IMR-90 (cell line): Measurements from ENCODE around the gene MACF1. TPM values are rescaled to one million over a fixed set of nuclear protein-coding genes. Genes with fewer than 3 reads are reported as not detected.

Source experiments
- ATAC-seq: fragments of 200-7000 bp; cut with Tn5 transposase; 2 replicates; pipeline ENCODE4 v1.9.1; 2020; ENCODE audit warnings: low read depth, mild to moderate bottlenecking, moderate library complexity
- BruUV-seq: library from RNA; stranded (reverse); fragments of 400-500 nt; replicated peaks from 2 replicates; lab custom pipeline; 2021; lab: Mats Ljungman, UMichigan
- CTCF ChIA-PET: fragments of 300-600 bp; formaldehyde crosslinking; extraction: SDS; loops from one replicate; lab custom pipeline; 2021; ENCODE audit warnings: antibody characterized with exemption; lab: Yijun Ruan, JAX
- POLR2A ChIA-PET: fragments of 300-600 bp; sonication (Branson Sonifier 250); formaldehyde crosslinking; loops from one replicate; lab custom pipeline; 2022; ENCODE audit warnings: antibody characterized with exemption; ENCODE audit not compliant: unreplicated experiment; lab: Charles Lee
- DNase-seq: peaks from one replicate; pipeline ENCODE4 v3.0.0; 2013
- H2AFZ ChIP-seq: replicated peaks from 2 replicates; pipeline ENCODE3; 2013; ENCODE audit warnings: low read length, mild to moderate bottlenecking; ENCODE audit not compliant: poor library complexity
- H2AK5ac ChIP-seq: 2 replicates; pipeline ENCODE4 v1.6.1; 2013; ENCODE audit warnings: low read depth, low read length, inconsistent platforms
- H2AK9ac ChIP-seq: replicated peaks from 2 replicates; pipeline ENCODE3; 2013; ENCODE audit warnings: mild to moderate bottlenecking, low read depth, low read length, moderate library complexity; ENCODE audit not compliant: poor library complexity
- H2BK120ac ChIP-seq: 2 replicates; pipeline ENCODE4 v1.6.1; 2013; ENCODE audit warnings: low read depth, low read length, inconsistent platforms
- H2BK15ac ChIP-seq: 3 replicates; pipeline ENCODE4 v1.6.1; 2013; ENCODE audit warnings: low read depth, low read length, inconsistent platforms
- H2BK20ac ChIP-seq: 2 replicates; pipeline ENCODE4 v1.6.1; 2013; ENCODE audit warnings: low read depth, mild to moderate bottlenecking, inconsistent platforms, low read length, moderate library complexity
- H2BK5ac ChIP-seq: 2 replicates; pipeline ENCODE4 v1.6.1; 2013; ENCODE audit warnings: mild to moderate bottlenecking, low read depth, low read length, inconsistent platforms; ENCODE audit not compliant: poor library complexity, severe bottlenecking
- H3K14ac ChIP-seq: replicated peaks from 2 replicates; pipeline ENCODE4 v1.6.1; 2013; ENCODE audit warnings: low read depth, low read length, inconsistent platforms
- H3K18ac ChIP-seq: 2 replicates; pipeline ENCODE4 v1.6.1; 2013; ENCODE audit warnings: low read depth, low read length, control low read depth
- H3K23ac ChIP-seq: 2 replicates; pipeline ENCODE4 v1.6.1; 2013; ENCODE audit warnings: low read depth, low read length, inconsistent platforms
- H3K27ac ChIP-seq: 2 replicates; pipeline ENCODE4 v1.5.1; 2013; ENCODE audit warnings: mild to moderate bottlenecking, control low read depth, low read length; ENCODE audit not compliant: insufficient read depth
- H3K27me3 ChIP-seq: 2 replicates; pipeline ENCODE4 v1.6.1; 2013; ENCODE audit warnings: low read length; ENCODE audit not compliant: control insufficient read depth, insufficient read depth
- H3K36me3 ChIP-seq: 2 replicates; pipeline ENCODE4 v1.6.1; 2013; ENCODE audit warnings: low read length, mixed read lengths; ENCODE audit not compliant: control insufficient read depth, insufficient read depth
- H3K4ac ChIP-seq: 2 replicates; pipeline ENCODE4 v1.6.1; 2013; ENCODE audit warnings: low read depth, low read length, inconsistent platforms
- H3K4me1 ChIP-seq: 2 replicates; pipeline ENCODE4 v1.6.1; 2013; ENCODE audit warnings: low read length, mixed read lengths; ENCODE audit not compliant: control insufficient read depth, insufficient read depth
- H3K4me2 ChIP-seq: 2 replicates; pipeline ENCODE4 v1.6.1; 2013; ENCODE audit warnings: low read depth, mild to moderate bottlenecking, control low read depth, low read length, moderate library complexity
- H3K4me3 ChIP-seq: 2 replicates; pipeline ENCODE4 v1.5.1; 2013; ENCODE audit warnings: low read depth, mild to moderate bottlenecking, control low read depth, low read length, moderate library complexity; ENCODE audit not compliant: insufficient read depth
- H3K56ac ChIP-seq: 2 replicates; pipeline ENCODE4 v1.6.1; 2013; ENCODE audit warnings: low read length, inconsistent platforms; ENCODE audit not compliant: insufficient read depth; ENCODE audit errors: extremely low read depth
- H3K79me1 ChIP-seq, 2 experiments: 2 replicates each; pipeline ENCODE4 v1.6.1; 2013; ENCODE audit warnings: low read length in 2 of 2, inconsistent platforms in 1 of 2, low read depth in 1 of 2
- H3K9ac ChIP-seq: 2 replicates; pipeline ENCODE4 v1.6.1; 2013; ENCODE audit warnings: low read depth, low read length, control low read depth
- H3K9me1 ChIP-seq: 2 replicates; pipeline ENCODE4 v1.6.1; 2013; ENCODE audit warnings: low read length, inconsistent platforms; ENCODE audit not compliant: insufficient read depth
- H3K9me3 ChIP-seq: 2 replicates; pipeline ENCODE4 v1.6.1; 2013; ENCODE audit warnings: low read length; ENCODE audit not compliant: control insufficient read depth, insufficient read depth
- H4K20me1 ChIP-seq: 2 replicates; pipeline ENCODE4 v1.6.1; 2013; ENCODE audit warnings: low read length, inconsistent platforms; ENCODE audit not compliant: insufficient read depth
- H4K5ac ChIP-seq: 2 replicates; pipeline ENCODE4 v1.6.1; 2013; ENCODE audit warnings: mild to moderate bottlenecking, low read depth, low read length, control low read depth
- H4K8ac ChIP-seq, 2 experiments: 2 replicates each; pipeline ENCODE4 v1.6.1; 2013; ENCODE audit warnings: low read depth in 2 of 2, low read length in 2 of 2, control low read depth in 1 of 2, inconsistent platforms in 1 of 2
- H4K91ac ChIP-seq: 2 replicates; pipeline ENCODE4 v1.6.1; 2013; ENCODE audit warnings: low read depth, low read length, inconsistent platforms; ENCODE audit not compliant: insufficient read depth
- MXI1 ChIP-seq: IDR thresholded peaks from 2 replicates; pipeline ENCODE4 v1.6.1; 2012; ENCODE audit warnings: low read depth, mild to moderate bottlenecking, low read length, moderate library complexity, borderline replicate concordance
- NFE2L2 ChIP-seq: fragments of 150-350 bp; IDR thresholded peaks from 2 replicates; pipeline ENCODE4 v1.6.1; 2016; ENCODE audit warnings: low read depth, mild to moderate bottlenecking, low read length
- RCOR1 ChIP-seq: IDR thresholded peaks from 2 replicates; pipeline ENCODE4 v1.6.1; 2012; ENCODE audit warnings: mild to moderate bottlenecking, low read length, improper control_type of control experiment; ENCODE audit not compliant: insufficient replicate concordance
- WGBS, 2 experiments: methylation state at CpG; one replicate each; pipeline versions ENCODE4 v1.1.5 to v1.1.7; 2013; ENCODE audit warnings: missing lambda C conversion rate in 2 of 2; ENCODE audit not compliant: insufficient read length in 1 of 2; ENCODE audit errors: extremely low coverage in 2 of 2; 5-methylcytosine and 5-hydroxymethylcytosine counted together
- dilution Hi-C: fragments of 300-500 bp; cut with HindIII; formaldehyde crosslinking; loops from one replicate; pipeline ENCODE4 v1.14.3; 2018; ENCODE audit warnings: low sequenced_read_pairs; ENCODE audit not compliant: unreplicated experiment
- in situ Hi-C: fragments of 300-500 bp; cut with MboI; formaldehyde crosslinking; loops from 3 replicates; pipeline ENCODE4 v1.14.3; 2019; ENCODE audit warnings: low sequenced_read_pairs, inconsistent platforms, mixed read lengths
- intact Hi-C: fragments of 100-400 bp; cut with micrococcal nuclease; formaldehyde crosslinking; loops from 2 replicates; pipeline ENCODE4 v1.10.0; 2022
- polyA plus RNA-seq, 3 experiments: library from polyadenylated mRNA; depleted of rRNA; stranded (reverse); fragments of >200 nt; gene quantifications; 2 replicates each; pipeline ENCODE4 v1.2.3, GENCODE V29; 2012; ENCODE audit warnings: low replicate concordance in 1 of 3
- total RNA-seq: library from RNA; depleted of rRNA; stranded (reverse); fragments of >200 nt; gene quantifications from 2 replicates; pipeline ENCODE4 v1.2.3, GENCODE V29; 2012
- TF ChIP-seq, protein P1 (sequence below): fragments of 150-350 bp; IDR thresholded peaks from 2 replicates; pipeline ENCODE4 v1.6.1; 2017; ENCODE audit warnings: mild to moderate bottlenecking, antibody characterized with exemption, low read length, low read depth

Gene MACF1
- total and polyA plus RNA-seq, 2 of the 4 experiments (the other 2 are of a cell fraction), result 67.6 to 369 TPM

DNA sequence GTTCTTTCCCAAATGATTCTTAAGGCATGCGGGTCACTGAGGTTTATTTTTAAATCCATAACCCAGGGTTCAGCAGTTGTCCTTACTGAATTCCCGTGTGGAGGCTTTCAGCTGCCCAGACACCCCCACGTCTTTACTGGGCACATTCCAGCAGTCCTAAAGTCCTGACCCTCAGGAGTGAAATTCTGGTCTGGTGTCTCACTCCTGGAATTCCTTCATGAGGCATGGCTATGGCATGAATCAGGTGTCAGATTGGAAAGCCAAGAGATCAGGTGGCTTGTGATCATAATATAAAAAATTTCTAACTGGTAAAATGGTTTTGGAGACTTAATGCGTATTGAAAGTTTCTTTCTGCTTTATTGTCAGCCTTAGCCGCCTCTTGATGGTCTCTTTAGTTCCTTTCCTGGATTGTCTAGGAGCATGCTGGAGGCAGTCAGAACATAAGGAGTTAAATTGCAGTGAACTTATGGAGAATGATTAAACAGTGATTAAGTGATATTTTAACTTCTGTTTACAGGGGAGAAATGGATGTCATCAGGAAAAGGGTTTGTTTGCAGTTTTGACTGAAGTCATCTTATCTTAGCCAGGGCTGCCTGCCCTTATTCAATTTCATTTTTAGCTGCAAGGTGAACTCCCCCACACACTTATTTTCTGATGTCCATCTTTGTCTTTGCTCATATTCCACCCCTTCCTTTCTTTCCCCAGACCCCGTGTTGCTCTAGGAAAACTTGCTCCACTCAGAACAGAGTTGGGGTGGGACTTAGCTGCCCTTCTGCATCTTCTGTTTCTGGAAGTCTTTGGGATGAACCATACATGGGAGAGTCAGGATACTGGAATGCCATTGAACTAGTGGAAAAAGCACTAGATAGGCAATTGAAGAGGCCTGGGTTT is 25.7 kb upstream of the MACF1 start:
- ChIA-PET CTCF (interaction anchor here (0.9 to 1.3 kb wide), 2 partner anchors 12 to 87 kb away, joined by 4 to 5 read pairs; no protein-coding TSS in a partner anchor), POLR2A (no interaction called here)

More for the DNA sequence above, 25.7 kb upstream of the MACF1 start:
- Histone ChIP-seq H3K9ac (peak overlapping the region; percentile 13; the same call in 1 of the 2 replicates), H3K4me3 (no peak overlapping the region), H3K27ac (peak overlapping the region; percentile 70), H2BK5ac (peak overlapping the region; percentile 88), H2BK20ac (peak overlapping the region; percentile 83), H3K4ac (peak overlapping the region; percentile 90), H3K9me1 (peaks cover 21% of the 10 kb centered on the region), H4K20me1 (peaks cover 15% of the 10 kb centered on the region), H2BK120ac (peak overlapping the region; percentile 77), H3K79me1 (peaks cover 14 to 62% of the 10 kb centered on the region in 2 experiments), H3K23ac (peak overlapping the region; percentile 65), H3K14ac (peak overlapping the region; percentile 53; the same call in 1 of the 2 replicates), H2BK15ac (peak overlapping the region; percentile 23; the same call in 1 of the 3 replicates), H3K4me2 (peak overlapping the region; percentile 47), H3K9me3 (no peaks in the 10 kb centered on the region), H3K27me3 (no peaks in the 10 kb centered on the region), H3K56ac (peak overlapping the region; percentile 7; the same call in 1 of the 2 replicates), H4K91ac (peak overlapping the region; percentile 30; the same call in 1 of the 2 replicates), H2AFZ (no peak overlapping the region), H3K4me1 (peaks cover 24% of the 10 kb centered on the region), H4K5ac (peak overlapping the region; percentile 47; the same call in 1 of the 2 replicates), H2AK9ac (peak overlapping the region; percentile 19), H2AK5ac (no peak overlapping the region), H3K18ac (peak overlapping the region; percentile 55; the same call in 1 of the 2 replicates), H4K8ac (peak overlapping the region in 1 of 2 experiments; percentile 53; a peak in 2 of 4 replicates), H3K36me3 (no peaks in the 10 kb centered on the region)
- TF ChIP-seq, protein P1, sequence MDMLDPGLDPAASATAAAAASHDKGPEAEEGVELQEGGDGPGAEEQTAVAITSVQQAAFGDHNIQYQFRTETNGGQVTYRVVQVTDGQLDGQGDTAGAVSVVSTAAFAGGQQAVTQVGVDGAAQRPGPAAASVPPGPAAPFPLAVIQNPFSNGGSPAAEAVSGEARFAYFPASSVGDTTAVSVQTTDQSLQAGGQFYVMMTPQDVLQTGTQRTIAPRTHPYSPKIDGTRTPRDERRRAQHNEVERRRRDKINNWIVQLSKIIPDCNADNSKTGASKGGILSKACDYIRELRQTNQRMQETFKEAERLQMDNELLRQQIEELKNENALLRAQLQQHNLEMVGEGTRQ, result 0 out of 2 replicates have a peak, but pooled peaks have one; percentile 19
- TF ChIP-seq NFE2L2 (no peak), MXI1 (peak; percentile 28; the same call in 1 of the 2 replicates), RCOR1 (peak; percentile 36)
- in situ Hi-C loops, result no loop called here
- DNase-seq (peak; percentile 77), ATAC-seq (peak; percentile 73)
- intact Hi-C loops, result loop anchor here (2.0 kb wide), 1 partner anchor 36 kb away; no protein-coding TSS in a partner anchor
- no TSS peak for BruUV-seq
- dilution Hi-C loops, result no loop called here
- no CpG with 5 or more reads among the region's 6 CpGs for WGBS, 2 experiments
